Fibroblast of mammary gland (primary cell): ENCODE measurements around the gene ZBTB42.

ENCODE experiments used
- DNase-seq: peaks from one replicate; pipeline ENCODE4 v3.0.0-alpha.2; 2010; ENCODE audit warnings: low read depth
- H3K4me3 ChIP-seq: 2 replicates; pipeline ENCODE4 v1.5.1; 2011; ENCODE audit warnings: low read depth, mild to moderate bottlenecking, low read length, moderate library complexity; ENCODE audit not compliant: control insufficient read depth
- CTCF ChIP-seq: conservative IDR thresholded peaks from 2 replicates; pipeline ENCODE4 v1.5.1; 2011; ENCODE audit warnings: low read depth, low read length, inconsistent platforms; ENCODE audit not compliant: control insufficient read depth, insufficient read depth

The ZBTB42 gene

GRCh38 chr14:104801520-104802393 lies 856 bp downstream of the ZBTB42 start:
- no peak for TF ChIP-seq CTCF
- H3K4me3 ChIP-seq = peak overlapping the region; percentile 41
- no peak for DNase-seq

- TF ChIP-seq CTCF = no peak
- H3K4me3 ChIP-seq = no peak overlapping the region
- DNase-seq = no peak
Observed at GRCh38 chr14:104802394-104803184, 1.7 kb downstream of the ZBTB42 start.

- no peak for TF ChIP-seq CTCF
- no peak for DNase-seq
- no peak overlapping the region for H3K4me3 ChIP-seq
Observed at GRCh38 chr14:104803280-104803911, 2.5 kb downstream of the ZBTB42 start.

- DNase-seq = no peak
- H3K4me3 ChIP-seq = no peak overlapping the region
- TF ChIP-seq CTCF = no peak
Observed at GRCh38 chr14:104803912-104804410, 3.1 kb downstream of the ZBTB42 start.

DNA sequence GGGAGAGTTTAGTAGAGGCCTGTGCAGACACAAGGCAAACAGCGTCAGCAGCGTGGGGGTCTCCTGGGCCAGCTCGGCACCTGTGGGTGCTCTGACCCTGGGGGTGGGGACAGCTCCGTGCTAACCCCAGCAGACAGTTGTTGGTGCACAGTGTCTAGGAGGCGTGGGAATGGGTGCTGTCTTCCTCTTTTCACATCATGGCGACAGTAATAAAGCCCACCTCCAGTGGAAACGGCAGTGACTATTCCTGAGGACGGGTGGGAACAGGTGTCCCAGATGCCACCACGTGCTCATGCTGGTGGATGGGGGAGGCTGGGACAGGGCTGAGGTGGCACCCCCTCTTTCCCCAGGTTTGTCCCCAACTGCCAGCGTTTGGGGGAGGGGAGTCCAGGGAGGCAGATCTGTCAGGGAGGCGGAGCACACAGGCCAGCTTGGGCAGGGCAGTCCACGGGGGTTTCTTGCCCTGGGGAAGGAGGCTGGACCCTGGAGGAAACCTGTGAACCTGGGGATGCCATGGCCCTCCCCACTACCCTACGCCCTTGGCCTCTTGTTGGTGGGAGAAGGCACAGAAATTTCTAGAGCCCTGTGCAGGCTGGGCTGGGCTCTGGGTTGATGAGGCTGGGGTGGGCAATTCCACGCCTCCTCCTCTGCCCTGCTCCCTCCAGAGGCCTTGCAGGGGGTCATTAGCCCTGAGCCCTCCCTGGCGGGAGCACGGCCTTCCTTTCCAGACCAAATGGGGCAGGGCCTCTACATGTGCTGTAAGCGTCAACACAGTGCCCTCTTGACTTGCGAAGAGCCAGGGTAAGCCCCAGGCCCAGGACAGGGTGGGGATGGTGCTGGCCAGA lies 3.8 kb downstream of the ZBTB42 start:
- DNase-seq = no peak
- no peak for TF ChIP-seq CTCF
- no peak overlapping the region for H3K4me3 ChIP-seq

GRCh38 chr14:104805326-104805678 lies 4.4 kb downstream of the ZBTB42 start:
- DNase-seq = peak; percentile 87
- TF ChIP-seq CTCF = no peak
- no peak overlapping the region for H3K4me3 ChIP-seq
